HepG2 (cell line): ENCODE data around the gene DUS3L. TPM values are rescaled to one million over a fixed set of nuclear protein-coding genes. Genes with fewer than 3 reads are reported as not detected.

Experiments used
- ATAC-seq: fragments of 200-7000 bp; cut with Tn5 transposase; 3 replicates; pipeline ENCODE4 v1.9.1; 2020; ENCODE audit warnings: mild to moderate bottlenecking, moderate library complexity
- BruUV-seq: library from RNA; stranded (reverse); fragments of 400-500 nt; replicated peaks from 2 replicates; lab custom pipeline; 2021; lab: Mats Ljungman, UMichigan
- CTCF ChIA-PET: fragments of 300-600 bp; formaldehyde crosslinking; extraction: SDS; loops from one replicate; lab custom pipeline; 2021; ENCODE audit warnings: low total read pairs, inconsistent platforms, low intra/inter-chr PET ratio; lab: Yijun Ruan, JAX
- POLR2A ChIA-PET: fragments of 350-600 bp; sonication (Branson Sonifier 250); formaldehyde crosslinking; loops from one replicate; lab custom pipeline; 2020; ENCODE audit warnings: antibody characterized with exemption, inconsistent platforms; lab: Yijun Ruan, JAX
- DNase-seq: peaks from one replicate; pipeline ENCODE4 v3.0.0-alpha.2; 2015; ENCODE audit warnings: low spot score
- FAIRE-seq: peaks from 3 replicates; lab custom pipeline; 2011; peaks lifted over from hg19 to GRCh38; lab: Jason Lieb, UNC
- H2AFZ ChIP-seq: one replicate; pipeline ENCODE4 v1.6.1; 2011; ENCODE audit warnings: low read length, inconsistent platforms
- H3K27ac ChIP-seq: fragments of 300-600 bp; 3 replicates; pipeline ENCODE4 v1.8.0; 2011; ENCODE audit warnings: mixed run types, mild to moderate bottlenecking, mixed read lengths, low read length, inconsistent platforms; ENCODE audit not compliant: insufficient read depth; ENCODE audit errors: extremely low read length
- H3K27me3 ChIP-seq, 2 experiments: fragments of 200-600 bp in 1 of 2; 2 replicates in 1 of 2; 3 replicates in 1 of 2; pipeline versions ENCODE4 v1.6.0 to v1.8.0; 2011; ENCODE audit warnings: low read length in 2 of 2, mild to moderate bottlenecking in 2 of 2, moderate library complexity in 2 of 2, inconsistent platforms in 1 of 2; ENCODE audit not compliant: insufficient read depth in 2 of 2, control insufficient read depth in 1 of 2
- H3K36me3 ChIP-seq, 2 experiments: fragments of 200-600 bp in 1 of 2; replicated peaks in 1 of 2; 2 replicates in 1 of 2; 3 replicates in 1 of 2; pipeline versions ENCODE4 v1.5.1 to v1.8.0; 2011; ENCODE audit warnings: low read length in 2 of 2, inconsistent platforms in 1 of 2; ENCODE audit not compliant: insufficient read depth in 2 of 2, control insufficient read depth in 1 of 2
- H3K4me1 ChIP-seq: 2 replicates; pipeline ENCODE4 v1.5.1; 2012; ENCODE audit warnings: low read length, inconsistent platforms; ENCODE audit not compliant: insufficient read depth
- H3K4me2 ChIP-seq: 2 replicates; pipeline ENCODE4 v1.6.0; 2011; ENCODE audit warnings: low read depth, low read length, inconsistent platforms
- H3K4me3 ChIP-seq, 3 experiments: fragments of 200-600 bp in 1 of 3; sonication (generic), shearing (Covaris generic) in 1 of 3; replicated peaks in 1 of 3; 2 replicates each; pipeline ENCODE4 v1.5.1; 2011 to 2016; ENCODE audit warnings: low read length in 3 of 3, inconsistent platforms in 2 of 3, low read depth in 2 of 3, mild to moderate bottlenecking in 2 of 3, control low read depth in 1 of 3, mixed read lengths in 1 of 3; ENCODE audit not compliant: insufficient read depth in 1 of 3
- H3K79me2 ChIP-seq: one replicate; pipeline ENCODE4 v1.6.1; 2011; ENCODE audit warnings: low read length, inconsistent platforms; ENCODE audit not compliant: insufficient read depth
- H3K9ac ChIP-seq: 2 replicates; pipeline ENCODE4 v1.6.0; 2011; ENCODE audit warnings: mild to moderate bottlenecking, low read depth, low read length, inconsistent platforms; ENCODE audit not compliant: insufficient read depth
- H3K9me3 ChIP-seq: 2 replicates; pipeline ENCODE4 v1.5.1; 2012; ENCODE audit warnings: mild to moderate bottlenecking, low read length
- H4K20me1 ChIP-seq: 2 replicates; pipeline ENCODE4 v1.6.0; 2011; ENCODE audit warnings: inconsistent platforms, mild to moderate bottlenecking, low read length, moderate library complexity; ENCODE audit not compliant: insufficient read depth
- DMAP1 ChIP-seq: IDR thresholded peaks from 2 replicates; pipeline ENCODE4 v1.6.1; 2016
- ISL2 ChIP-seq: sonication (generic); formaldehyde crosslinking; IDR thresholded peaks from 2 replicates; pipeline ENCODE4 v1.5.0; 2020; ENCODE audit warnings: missing genetic modification reagents
- MBNL3 ChIP-seq: fragments of 250-450 bp; sonication (Bioruptor Pico); conservative IDR thresholded peaks from 2 replicates; pipeline ENCODE4 v1.8.0; 2022; ENCODE audit warnings: mild to moderate bottlenecking, inconsistent platforms
- PLRG1 ChIP-seq: fragments of 450-650 bp; conservative IDR thresholded peaks from 2 replicates; pipeline ENCODE4 v1.6.1; 2016
- POGZ ChIP-seq: sonication (generic); formaldehyde crosslinking; IDR thresholded peaks from 2 replicates; pipeline ENCODE4 v1.4.0; 2020; ENCODE audit warnings: mild to moderate bottlenecking, missing genetic modification reagents
- SP4 ChIP-seq: sonication (generic); formaldehyde crosslinking; IDR thresholded peaks from 2 replicates; pipeline ENCODE4 v1.8.1; 2023; ENCODE audit warnings: mild to moderate bottlenecking, missing genetic modification reagents
- ZNF101 ChIP-seq: sonication (generic); formaldehyde crosslinking; IDR thresholded peaks from 2 replicates; pipeline ENCODE4 v1.4.0; 2020; ENCODE audit warnings: mild to moderate bottlenecking, low read depth, missing genetic modification reagents, borderline replicate concordance
- ZNF30 ChIP-seq: sonication (generic); formaldehyde crosslinking; IDR thresholded peaks from 2 replicates; pipeline ENCODE4 v1.5.0; 2020; ENCODE audit warnings: mild to moderate bottlenecking, missing genetic modification reagents
- ZNF709 ChIP-seq: sonication (generic); formaldehyde crosslinking; IDR thresholded peaks from 2 replicates; pipeline ENCODE4 v1.5.0; 2020; ENCODE audit warnings: mild to moderate bottlenecking, missing genetic modification reagents
- WGBS: methylation state at CpG from one replicate; pipeline ENCODE4 v1.1.6; 2017; ENCODE audit warnings: low lambda C conversion rate; 5-methylcytosine and 5-hydroxymethylcytosine counted together
- in situ Hi-C: cut with HindIII; loops from 2 replicates; pipeline ENCODE4 v1.10.0; 2017; ENCODE audit warnings: low pct_unique_long_range_greater_than_20kb; ENCODE audit not compliant: extremely low pct_ligation_motif_present
- intact Hi-C: fragments of 100-400 bp; cut with micrococcal nuclease; formaldehyde crosslinking; loops from one replicate; pipeline ENCODE4 v1.10.0; 2022; ENCODE audit not compliant: unreplicated experiment
- polyA plus RNA-seq, 8 experiments: library from polyadenylated mRNA; depleted of rRNA in 3 of 8; stranded (reverse) in 7 of 8; unstranded in 1 of 8; fragments of >200 nt; fragmentation: Illumina TruSeq in 4 of 8; extraction: Trizol in 4 of 8; gene quantifications; 2 replicates each; pipeline versions ENCODE4 v1.2.1 to v1.2.3, GENCODE V29; 2011 to 2016; ENCODE audit warnings: low read depth in 4 of 8, missing spikeins in 1 of 8, mixed read lengths in 1 of 8; ENCODE audit not compliant: insufficient read depth in 1 of 8
- total RNA-seq, 5 experiments: library from RNA; depleted of rRNA; stranded (reverse); fragments of >200 nt; fragmentation: Illumina TruSeq; extraction: Trizol; gene quantifications; 2 replicates each; pipeline ENCODE4 v1.2.3, GENCODE V29; 2016; ENCODE audit warnings: low read depth in 1 of 5
- TF ChIP-seq, protein P1 (sequence below), 2 experiments: sonication (generic) in 1 of 2; formaldehyde crosslinking in 1 of 2; IDR thresholded peaks; 2 replicates each; pipeline versions ENCODE4 v1.6.1 to v1.9.0; 2014 to 2022; ENCODE audit warnings: antibody characterized with exemption in 1 of 2, borderline replicate concordance in 1 of 2, inconsistent platforms in 1 of 2, low read depth in 1 of 2, missing genetic modification reagents in 1 of 2

Gene DUS3L
- total and polyA plus RNA-seq, 2 of the 13 experiments (the other 11 are each of a cell fraction or from before 2014, with no cell fraction given), result 13.3 to 25.1 TPM

DNA sequence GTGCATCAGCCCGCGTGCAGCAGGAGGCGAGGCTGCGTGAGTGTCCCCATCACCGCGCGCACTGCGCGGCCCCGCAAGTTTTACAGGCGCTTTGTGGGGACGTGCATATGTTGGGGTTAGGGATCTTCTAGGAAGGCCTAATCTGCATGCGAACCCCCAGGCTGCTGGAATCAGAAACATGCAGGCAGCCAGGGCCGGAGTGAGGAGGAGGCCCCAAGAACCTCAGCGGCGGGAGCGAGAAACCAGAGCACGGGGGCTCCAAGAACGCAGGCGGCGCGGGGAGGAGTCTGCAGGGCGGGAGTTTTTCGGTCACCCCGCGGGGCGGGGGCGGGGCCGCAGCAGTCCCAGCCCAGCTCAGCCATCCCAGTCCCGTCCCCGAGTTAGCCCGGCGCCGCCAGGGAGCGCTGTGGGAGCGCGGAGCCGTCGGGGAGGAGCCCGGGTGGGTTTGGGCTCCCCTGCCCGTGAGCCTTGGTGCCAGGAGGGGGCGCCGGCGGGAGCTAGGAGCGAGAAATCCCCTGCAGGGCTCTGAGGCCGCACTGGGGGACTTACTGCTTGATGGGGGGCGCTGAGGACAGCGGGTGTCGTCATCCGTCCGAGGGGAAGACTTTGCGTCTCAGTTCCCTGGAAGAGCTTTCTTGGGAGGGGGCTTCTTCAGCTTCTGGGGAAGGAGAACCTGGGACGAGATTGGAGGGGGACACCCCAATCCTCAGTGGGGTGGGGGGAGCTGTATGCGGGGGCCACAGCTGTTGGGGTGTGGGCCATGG lies 13.0 kb upstream of the DUS3L start:
- H3K27me3 ChIP-seq, result no peaks in the 10 kb centered on the region; a peak in 1 of 5 replicates
- intact Hi-C loops (loop anchor here (1.0 to 10.0 kb wide), 3 partner anchors 22 to 221 kb away; no protein-coding TSS in a partner anchor), in situ Hi-C loops (loop anchor here (5.0 kb wide), 2 partner anchors 173 to 218 kb away; partner anchors contain the start of gene RANBP3)
- H3K4me3 ChIP-seq, result peak overlapping the region; percentile 36 to 68 (median 42)
- DNase-seq (peak; percentile 83), FAIRE-seq (peak; percentile 72), ATAC-seq (peak; percentile 88)
- no peaks in the 10 kb centered on the region for H4K20me1 ChIP-seq
- BruUV-seq, result no TSS peak
- H3K9ac ChIP-seq, result peak overlapping the region; percentile 43
- H3K9me3 ChIP-seq, result no peaks in the 10 kb centered on the region
- H2AFZ ChIP-seq, result no peak overlapping the region
- 21% methylated on average over 17 of the region's 54 CpGs for WGBS
- ChIA-PET CTCF (interaction anchor here (0.7 to 4.6 kb wide), 8 partner anchors 9 to 243 kb away, joined by 3 to 71 read pairs (median 6); partner anchors contain the start of gene VMAC), POLR2A (interaction anchor here (0.6 to 2.3 kb wide), 13 partner anchors 13 to 219 kb away, joined by 3 to 46 read pairs (median 5); partner anchors contain the start of genes CAPS, DUS3L, FUT5 and NDUFA11)
- peaks cover 67% of the 10 kb centered on the region for H3K4me1 ChIP-seq
- H3K36me3 ChIP-seq, result no peaks in the 10 kb centered on the region
- no peak overlapping the region for H3K27ac ChIP-seq
- no peaks in the 10 kb centered on the region for H3K79me2 ChIP-seq
- peak overlapping the region; percentile 70 for H3K4me2 ChIP-seq
- TF ChIP-seq, protein P1, sequence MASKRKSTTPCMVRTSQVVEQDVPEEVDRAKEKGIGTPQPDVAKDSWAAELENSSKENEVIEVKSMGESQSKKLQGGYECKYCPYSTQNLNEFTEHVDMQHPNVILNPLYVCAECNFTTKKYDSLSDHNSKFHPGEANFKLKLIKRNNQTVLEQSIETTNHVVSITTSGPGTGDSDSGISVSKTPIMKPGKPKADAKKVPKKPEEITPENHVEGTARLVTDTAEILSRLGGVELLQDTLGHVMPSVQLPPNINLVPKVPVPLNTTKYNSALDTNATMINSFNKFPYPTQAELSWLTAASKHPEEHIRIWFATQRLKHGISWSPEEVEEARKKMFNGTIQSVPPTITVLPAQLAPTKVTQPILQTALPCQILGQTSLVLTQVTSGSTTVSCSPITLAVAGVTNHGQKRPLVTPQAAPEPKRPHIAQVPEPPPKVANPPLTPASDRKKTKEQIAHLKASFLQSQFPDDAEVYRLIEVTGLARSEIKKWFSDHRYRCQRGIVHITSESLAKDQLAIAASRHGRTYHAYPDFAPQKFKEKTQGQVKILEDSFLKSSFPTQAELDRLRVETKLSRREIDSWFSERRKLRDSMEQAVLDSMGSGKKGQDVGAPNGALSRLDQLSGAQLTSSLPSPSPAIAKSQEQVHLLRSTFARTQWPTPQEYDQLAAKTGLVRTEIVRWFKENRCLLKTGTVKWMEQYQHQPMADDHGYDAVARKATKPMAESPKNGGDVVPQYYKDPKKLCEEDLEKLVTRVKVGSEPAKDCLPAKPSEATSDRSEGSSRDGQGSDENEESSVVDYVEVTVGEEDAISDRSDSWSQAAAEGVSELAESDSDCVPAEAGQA (IDR thresholded peaks at IDR 0.05; ENCODE audit: low read depth), result no peak
- TF ChIP-seq, protein P1 (CRISPR knock-in tag; IDR thresholded peaks at IDR 0.05; ENCODE audit: borderline replicate concordance), result no peak
- TF ChIP-seq DMAP1 (CRISPR knock-in tag), result peak; percentile 64; the same call in 1 of the 2 replicates
- no peak for TF ChIP-seq ZNF101 (CRISPR knock-in tag)
- TF ChIP-seq MBNL3 (CRISPR knock-in tag), result no peak
- TF ChIP-seq ZNF709 (CRISPR knock-in tag), result no peak
- TF ChIP-seq PLRG1, result no peak
- TF ChIP-seq ISL2 (CRISPR knock-in tag), result no peak
- TF ChIP-seq SP4, result peak; percentile 85; the same call in 1 of the 2 replicates
- no peak for TF ChIP-seq ZNF30 (CRISPR knock-in tag)
- peak; percentile 69 for TF ChIP-seq POGZ (CRISPR knock-in tag)
